GM18526 (cell line): ENCODE measurements around the gene OVOL1.

Experiments used
- POLR2A ChIP-seq: IDR thresholded peaks from 3 replicates; pipeline ENCODE4 v1.6.1; 2011; ENCODE audit not compliant: insufficient read length; ENCODE audit errors: extremely low read depth

Gene OVOL1

GRCh38 chr11:65817312-65817834 is 30.5 kb downstream of the OVOL1 start:
- TF ChIP-seq POLR2A, result no peak

GRCh38 chr11:65817835-65818680 is 31.2 kb downstream of the OVOL1 start:
- no peak for TF ChIP-seq POLR2A

- no peak for TF ChIP-seq POLR2A
Measured at GRCh38 chr11:65821107-65821506, 34.2 kb downstream of the OVOL1 start.

- no peak for TF ChIP-seq POLR2A
Measured at GRCh38 chr11:65822776-65823528, 36.1 kb downstream of the OVOL1 start.

GRCh38 chr11:65826984-65827735 is 40.3 kb downstream of the OVOL1 start:
- TF ChIP-seq POLR2A, result no peak

- no peak for TF ChIP-seq POLR2A
Measured at GRCh38 chr11:65829459-65829858, 42.6 kb downstream of the OVOL1 start.

GRCh38 chr11:65833297-65834030 is 46.6 kb downstream of the OVOL1 start, which contains the start of gene SNX32:
SNX32 (plus strand) TSS chr11:65833963; CDS start chr11:65834066, 103 bp downstream.
- TF ChIP-seq POLR2A, result peak; percentile 55

GRCh38 chr11:65834202-65834601 is 47.3 kb downstream of the OVOL1 start:
- no peak for TF ChIP-seq POLR2A

- no peak for TF ChIP-seq POLR2A
Measured at GRCh38 chr11:65842144-65842543, 55.3 kb downstream of the OVOL1 start.

GRCh38 chr11:65843811-65844210 is 56.9 kb downstream of the OVOL1 start:
- no peak for TF ChIP-seq POLR2A

- no peak for TF ChIP-seq POLR2A
Measured at GRCh38 chr11:65844231-65844872, 57.5 kb downstream of the OVOL1 start.
